HUES48 (cell line): ENCODE results near the gene ADAMTS17.

Experiments
- H3K27ac ChIP-seq: one replicate; pipeline ENCODE4 v1.7.0; 2013; ENCODE audit warnings: low read depth, low read length, inconsistent platforms
- H3K27me3 ChIP-seq: 2 replicates; pipeline ENCODE4 v1.6.1; 2013; ENCODE audit warnings: mild to moderate bottlenecking, low read length; ENCODE audit not compliant: control insufficient read depth, insufficient read depth
- H3K36me3 ChIP-seq: 2 replicates; pipeline ENCODE4 v1.6.1; 2013; ENCODE audit warnings: low read length; ENCODE audit not compliant: control insufficient read depth, insufficient read depth
- H3K4me1 ChIP-seq: 2 replicates; pipeline ENCODE4 v1.6.1; 2013; ENCODE audit warnings: mild to moderate bottlenecking, low read length; ENCODE audit not compliant: control insufficient read depth, insufficient read depth
- H3K4me3 ChIP-seq: 2 replicates; pipeline ENCODE4 v1.5.1; 2013; ENCODE audit warnings: mild to moderate bottlenecking, low read depth, low read length
- H3K9ac ChIP-seq: 2 replicates; pipeline ENCODE4 v1.6.1; 2013; ENCODE audit warnings: mild to moderate bottlenecking, low read depth, low read length, moderate library complexity
- H3K9me3 ChIP-seq: 2 replicates; pipeline ENCODE4 v1.6.1; 2013; ENCODE audit warnings: low read length; ENCODE audit not compliant: control insufficient read depth, insufficient read depth

Gene ADAMTS17

DNA sequence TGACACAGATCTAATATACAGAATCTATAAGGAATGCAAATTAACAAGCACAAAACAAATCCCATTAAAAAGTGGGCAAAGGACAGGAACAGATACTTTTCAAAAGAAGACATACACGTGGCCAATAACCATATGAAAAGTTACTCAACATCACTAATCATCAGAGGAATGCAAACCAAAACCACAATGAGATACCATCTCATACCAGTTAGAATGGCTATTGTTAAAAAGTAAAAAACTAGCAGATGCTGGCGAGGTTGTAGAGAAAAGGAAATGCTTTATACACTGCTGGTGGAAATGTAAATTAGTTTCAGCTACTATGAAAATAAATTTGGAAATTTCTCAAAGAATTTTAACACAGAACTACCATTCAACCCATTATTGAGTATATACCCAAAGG is 50.7 kb downstream of the ADAMTS17 start:
- H3K9me3 ChIP-seq = 0 out of 2 replicates have a peak, but pooled peaks cover 4% of the 10 kb centered on the region
- H3K36me3 ChIP-seq = no peaks in the 10 kb centered on the region
- no peak overlapping the region for H3K27ac ChIP-seq
- no peak overlapping the region for H3K9ac ChIP-seq
- no peaks in the 10 kb centered on the region for H3K4me1 ChIP-seq
- H3K27me3 ChIP-seq = no peaks in the 10 kb centered on the region
- H3K4me3 ChIP-seq = no peak overlapping the region

DNA sequence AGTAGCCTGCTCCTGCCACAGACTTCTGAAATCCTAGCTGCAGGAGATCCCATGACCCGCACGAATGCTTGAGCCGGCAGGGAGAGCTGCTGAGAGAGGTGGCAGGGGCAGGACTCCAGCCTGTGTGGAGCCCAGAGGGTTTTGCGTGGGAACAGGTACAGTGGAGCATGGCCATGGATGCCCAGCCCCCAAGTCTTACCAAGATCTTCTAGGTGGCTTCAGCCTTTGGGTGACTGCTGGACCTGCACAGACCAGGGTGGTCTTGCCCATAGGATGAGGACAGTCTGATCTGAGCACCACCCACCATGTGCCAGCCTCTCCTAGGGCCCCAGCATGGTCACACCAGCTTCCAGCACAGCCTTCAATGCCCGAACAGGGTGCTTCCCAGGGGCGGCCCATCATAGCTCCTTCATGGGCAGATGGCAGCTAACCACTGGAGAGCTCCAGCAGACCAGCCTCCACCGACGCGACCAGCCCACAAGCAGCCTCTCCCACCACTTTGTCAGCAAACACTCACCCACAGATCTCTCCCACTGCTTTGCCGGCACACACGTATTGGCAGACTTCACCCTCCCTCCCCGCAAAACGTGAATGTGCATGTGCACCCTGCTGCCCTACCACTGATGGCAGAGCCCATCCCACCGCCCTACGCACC is 56.0 kb downstream of the ADAMTS17 start:
- no peaks in the 10 kb centered on the region for H3K36me3 ChIP-seq
- H3K9ac ChIP-seq = no peak overlapping the region
- no peaks in the 10 kb centered on the region for H3K27me3 ChIP-seq
- no peaks in the 10 kb centered on the region for H3K9me3 ChIP-seq
- no peak overlapping the region for H3K27ac ChIP-seq
- no peak overlapping the region for H3K4me3 ChIP-seq
- no peaks in the 10 kb centered on the region for H3K4me1 ChIP-seq

DNA sequence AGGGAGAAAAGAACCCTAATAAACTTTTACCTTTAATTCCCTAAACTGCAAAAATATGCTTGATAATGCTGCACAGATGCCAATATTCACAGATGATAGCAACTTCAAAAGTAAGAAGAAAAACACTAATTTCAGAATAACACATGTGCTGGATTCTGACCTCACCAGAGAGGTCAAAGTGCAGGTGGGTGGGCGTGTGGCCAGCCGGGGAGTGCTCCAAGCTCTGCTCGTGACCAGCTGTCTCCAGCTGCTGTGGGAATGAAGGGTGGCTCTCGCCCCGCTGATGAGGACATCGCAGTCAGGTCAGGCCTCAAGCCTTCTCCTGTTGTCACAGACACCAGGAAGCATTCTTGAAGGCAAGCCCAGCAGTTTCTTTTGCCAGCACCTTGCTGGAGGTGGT is 57.1 kb downstream of the ADAMTS17 start:
- no peaks in the 10 kb centered on the region for H3K36me3 ChIP-seq
- H3K9ac ChIP-seq = no peak overlapping the region
- H3K27ac ChIP-seq = no peak overlapping the region
- no peaks in the 10 kb centered on the region for H3K4me1 ChIP-seq
- H3K9me3 ChIP-seq = no peaks in the 10 kb centered on the region
- no peak overlapping the region for H3K4me3 ChIP-seq
- H3K27me3 ChIP-seq = no peaks in the 10 kb centered on the region

DNA sequence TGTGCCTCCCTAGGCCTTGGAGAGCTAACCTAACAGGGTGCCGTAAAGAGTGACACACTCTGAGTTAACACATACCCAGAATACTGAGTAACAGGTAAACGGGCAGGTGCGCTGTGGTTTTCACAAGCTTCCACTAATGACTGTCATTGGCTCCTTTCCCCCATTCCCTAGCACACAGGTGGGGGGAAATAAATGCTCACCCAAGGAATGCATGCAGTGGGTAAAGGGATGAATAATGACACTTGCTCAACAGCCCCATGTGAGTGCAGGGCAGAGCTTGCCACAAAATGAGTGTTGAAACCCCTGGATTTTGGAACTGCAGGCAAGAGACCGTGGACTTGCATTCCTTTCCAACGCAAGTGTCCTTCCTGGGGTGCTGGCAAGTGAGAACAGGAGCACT is 57.6 kb downstream of the ADAMTS17 start:
- H3K9ac ChIP-seq = no peak overlapping the region
- no peaks in the 10 kb centered on the region for H3K27me3 ChIP-seq
- no peak overlapping the region for H3K4me3 ChIP-seq
- H3K36me3 ChIP-seq = no peaks in the 10 kb centered on the region
- no peak overlapping the region for H3K27ac ChIP-seq
- H3K4me1 ChIP-seq = no peaks in the 10 kb centered on the region
- no peaks in the 10 kb centered on the region for H3K9me3 ChIP-seq

DNA sequence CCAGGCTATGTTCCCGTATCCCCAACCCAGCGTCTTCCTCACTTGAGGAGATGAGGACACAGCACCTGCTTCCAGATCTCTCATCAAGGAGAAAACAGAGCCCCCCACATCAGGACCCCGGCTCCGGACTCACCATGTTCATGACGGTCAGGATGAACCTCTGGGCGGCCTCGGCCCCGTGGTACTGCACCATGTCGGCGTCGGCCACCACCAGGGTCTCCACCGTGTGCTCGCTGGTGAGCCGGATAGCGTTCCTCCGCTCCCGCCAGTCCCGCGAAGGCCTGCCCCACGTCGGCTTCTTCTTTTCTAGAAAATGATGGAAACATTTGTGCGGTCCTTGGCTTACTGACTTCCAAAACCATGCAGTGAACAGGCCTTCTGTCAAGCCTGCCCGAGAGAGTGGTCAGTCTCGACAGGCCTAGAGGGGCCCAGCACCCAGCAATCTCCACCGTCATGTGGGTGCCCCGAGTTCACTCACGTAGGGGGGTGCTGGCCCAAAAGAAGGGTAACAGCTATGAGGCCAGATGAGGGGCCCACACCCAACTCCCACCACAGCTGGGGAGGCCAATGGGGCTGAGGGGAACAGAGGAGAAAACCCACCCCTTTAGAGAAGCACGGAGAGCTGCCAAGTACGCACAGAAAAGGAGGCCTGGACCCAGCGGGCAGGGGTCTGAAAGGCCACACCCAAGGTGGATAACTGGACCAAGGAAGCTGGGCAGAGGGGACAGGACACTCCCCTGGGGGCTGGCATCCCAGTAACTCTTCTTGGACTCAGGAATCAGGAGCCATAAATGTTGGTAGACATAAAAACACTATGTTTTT is 60.5 kb downstream of the ADAMTS17 start:
- H3K9me3 ChIP-seq = no peaks in the 10 kb centered on the region
- H3K9ac ChIP-seq = no peak overlapping the region
- no peaks in the 10 kb centered on the region for H3K4me1 ChIP-seq
- no peak overlapping the region for H3K4me3 ChIP-seq
- H3K27ac ChIP-seq = no peak overlapping the region
- H3K27me3 ChIP-seq = no peaks in the 10 kb centered on the region
- H3K36me3 ChIP-seq = no peaks in the 10 kb centered on the region

DNA sequence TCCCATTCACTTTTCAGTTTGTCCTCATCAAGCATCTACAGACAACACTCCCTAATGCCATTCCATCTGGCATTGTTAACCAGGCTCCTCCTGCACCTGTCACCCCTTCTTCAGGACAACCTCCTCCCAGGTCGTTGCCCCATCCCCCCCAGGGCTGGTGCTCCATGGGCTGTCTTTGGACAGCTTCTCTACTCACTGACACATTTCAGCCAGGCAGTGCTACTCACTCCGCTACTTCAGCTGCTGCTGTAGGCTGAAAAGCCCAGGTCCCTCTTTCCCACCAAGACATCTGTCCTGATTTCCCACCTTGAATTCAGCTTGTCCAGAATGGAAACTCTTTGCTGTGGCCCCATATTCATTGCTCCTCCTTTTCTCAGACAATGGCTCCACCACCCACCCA is 61.9 kb downstream of the ADAMTS17 start:
- Histone ChIP-seq H3K4me1 (no peaks in the 10 kb centered on the region), H3K27me3 (no peaks in the 10 kb centered on the region), H3K4me3 (no peak overlapping the region), H3K36me3 (no peaks in the 10 kb centered on the region), H3K9me3 (no peaks in the 10 kb centered on the region), H3K9ac (no peak overlapping the region), H3K27ac (no peak overlapping the region)

DNA sequence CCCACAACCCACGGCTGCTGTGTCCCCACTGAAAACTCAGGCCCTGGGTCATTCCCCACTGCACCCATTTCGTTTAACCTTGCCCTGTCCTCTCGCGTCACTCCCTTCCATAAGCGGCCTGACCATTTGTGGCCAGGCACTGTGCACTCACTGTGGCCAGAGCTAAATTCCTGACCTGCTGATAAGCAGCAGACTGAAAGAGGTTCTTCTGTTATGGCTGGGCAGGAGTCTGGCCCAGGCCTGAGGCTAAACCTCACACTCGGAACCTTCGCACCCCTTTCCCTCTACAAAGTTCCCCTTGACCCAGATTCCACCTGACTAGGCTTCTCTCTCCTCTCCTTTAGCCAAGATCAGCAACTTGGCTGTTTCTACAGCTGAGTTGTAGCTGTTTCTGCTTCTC is 62.3 kb downstream of the ADAMTS17 start:
- H3K9ac ChIP-seq = no peak overlapping the region
- no peak overlapping the region for H3K27ac ChIP-seq
- H3K9me3 ChIP-seq = no peaks in the 10 kb centered on the region
- no peak overlapping the region for H3K4me3 ChIP-seq
- H3K36me3 ChIP-seq = no peaks in the 10 kb centered on the region
- no peaks in the 10 kb centered on the region for H3K27me3 ChIP-seq
- H3K4me1 ChIP-seq = no peaks in the 10 kb centered on the region

DNA sequence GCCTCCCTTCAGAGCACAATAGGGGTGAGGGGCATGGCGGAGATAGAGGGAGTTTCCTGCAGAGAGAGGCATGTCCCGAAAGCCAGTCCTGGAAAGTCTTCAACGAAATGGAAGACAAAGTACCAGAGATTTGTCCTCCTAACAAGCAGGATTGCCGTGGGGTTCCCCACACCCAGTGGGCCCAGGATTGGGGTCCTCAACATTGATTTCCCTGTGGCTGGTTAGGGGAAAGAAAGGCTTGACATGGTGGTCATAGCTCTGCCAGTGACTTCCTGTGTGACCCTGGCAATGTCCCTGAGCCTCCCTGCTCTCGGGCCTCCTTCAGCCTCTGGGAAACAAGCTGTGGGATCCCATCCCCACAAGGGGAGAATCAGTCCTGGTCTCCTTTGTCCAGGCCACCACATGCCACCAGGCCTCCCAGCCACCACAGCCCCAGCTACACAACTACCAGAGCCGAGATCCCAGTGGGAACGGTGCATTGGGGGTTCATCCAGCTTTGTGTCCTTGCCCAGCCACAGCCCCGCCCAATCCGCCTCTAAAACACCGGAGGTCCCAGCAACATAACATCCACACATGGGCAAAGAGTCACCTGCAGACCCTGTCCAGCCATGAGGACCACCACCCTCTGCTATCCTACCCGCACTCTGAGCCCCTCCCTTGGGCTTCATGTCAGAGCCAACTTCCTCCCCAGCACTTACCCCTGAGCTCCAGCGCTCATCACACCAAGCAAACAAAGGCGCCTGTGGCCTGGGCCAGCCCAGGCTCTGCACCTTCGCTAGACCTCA is 63.0 kb downstream of the ADAMTS17 start:
- H3K27ac ChIP-seq = no peak overlapping the region
- H3K27me3 ChIP-seq = no peaks in the 10 kb centered on the region
- H3K4me3 ChIP-seq = no peak overlapping the region
- no peak overlapping the region for H3K9ac ChIP-seq
- no peaks in the 10 kb centered on the region for H3K36me3 ChIP-seq
- no peaks in the 10 kb centered on the region for H3K9me3 ChIP-seq
- no peaks in the 10 kb centered on the region for H3K4me1 ChIP-seq

DNA sequence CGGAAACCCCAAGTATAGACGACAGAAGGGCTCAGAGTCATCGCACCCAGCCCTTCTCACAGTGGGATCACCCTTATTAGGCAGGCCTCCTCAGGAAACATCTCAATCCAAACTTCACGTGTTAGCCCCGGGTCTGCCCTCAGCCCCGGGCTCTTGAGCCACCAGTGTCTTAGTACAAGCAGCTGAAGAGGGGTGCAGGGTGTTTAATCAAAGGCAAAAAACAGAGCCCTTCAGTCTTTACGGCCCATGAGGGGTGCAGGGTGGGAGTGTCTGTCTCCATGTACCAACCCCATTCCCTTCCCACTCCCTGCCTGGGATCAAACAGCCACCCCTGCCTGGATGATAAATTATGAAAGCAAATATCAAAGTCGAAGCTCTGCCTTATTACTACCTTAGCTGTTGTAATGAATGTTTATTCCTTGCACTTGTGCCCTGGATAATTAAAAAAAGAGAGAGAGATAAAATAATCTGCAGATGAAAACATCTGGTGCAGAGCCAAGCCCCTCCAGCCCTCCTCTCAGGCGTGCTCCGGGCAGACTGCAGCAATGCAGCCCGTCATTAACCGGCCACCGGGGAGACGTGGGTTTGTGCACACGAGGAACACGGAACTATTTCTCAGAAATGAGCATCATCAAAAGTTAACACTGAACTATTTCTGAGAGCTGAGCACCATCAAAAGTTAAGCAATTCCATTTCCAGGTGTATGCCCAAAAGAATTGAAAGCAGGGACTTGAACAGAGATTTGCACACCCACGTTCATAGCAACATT is 64.5 kb downstream of the ADAMTS17 start:
- no peaks in the 10 kb centered on the region for H3K27me3 ChIP-seq
- H3K9me3 ChIP-seq = no peaks in the 10 kb centered on the region
- H3K9ac ChIP-seq = no peak overlapping the region
- no peak overlapping the region for H3K27ac ChIP-seq
- no peak overlapping the region for H3K4me3 ChIP-seq
- H3K36me3 ChIP-seq = no peaks in the 10 kb centered on the region
- H3K4me1 ChIP-seq = no peaks in the 10 kb centered on the region

DNA sequence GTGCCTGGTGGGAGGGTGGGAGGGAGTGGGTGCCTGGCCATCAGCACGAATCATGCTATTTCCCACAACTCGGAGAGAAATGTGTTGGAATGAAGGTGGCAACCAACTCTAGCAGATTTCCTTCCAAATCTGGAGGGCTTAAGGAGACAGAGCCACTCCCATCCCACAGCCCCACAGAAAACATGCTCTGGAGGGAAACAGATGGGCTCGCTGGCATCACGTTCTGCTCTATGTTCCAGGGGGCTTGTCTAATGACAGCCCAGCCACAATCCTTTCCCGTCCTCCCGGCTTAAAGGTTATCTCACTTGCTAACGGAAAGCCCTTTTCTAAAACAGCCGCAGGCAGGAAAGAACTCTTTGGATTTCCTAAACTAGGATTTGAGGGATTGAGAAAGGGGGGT is 65.3 kb downstream of the ADAMTS17 start:
- Histone ChIP-seq H3K27ac (no peak overlapping the region), H3K9ac (no peak overlapping the region), H3K36me3 (no peaks in the 10 kb centered on the region), H3K9me3 (no peaks in the 10 kb centered on the region), H3K4me3 (no peak overlapping the region), H3K4me1 (no peaks in the 10 kb centered on the region), H3K27me3 (no peaks in the 10 kb centered on the region)
